ENCODE results near the gene IL17RE. TPM values are rescaled to one million over a fixed set of nuclear protein-coding genes. Genes with fewer than 3 reads are reported as not detected.

IL17RE gene
- total RNA-seq, 1 donor from 2014 or later, result 0.74 TPM

- Mint-ChIP-seq H3K27me3 (ENCODE audit: unreplicated experiment) (peaks cover 3% of the 10 kb centered on the region), H3K4me1 (ENCODE audit: unreplicated experiment) (peaks cover 11% of the 10 kb centered on the region), H3K9me3 (ENCODE audit: unreplicated experiment) (no peaks in the 10 kb centered on the region), H3K27ac (ENCODE audit: unreplicated experiment) (no peak overlapping the region), H3K36me3 (ENCODE audit: low read depth, unreplicated experiment) (no peaks in the 10 kb centered on the region), H3K4me3 (ENCODE audit: unreplicated experiment) (no peak overlapping the region)
- no peak for TF ChIP-seq CTCF (IDR thresholded peaks at IDR 0.05; ENCODE audit: unreplicated experiment)
- no peak for DNase-seq (ENCODE audit: low spot score)
Observed at GRCh38 chr3:9903238-9903624, 583 bp downstream of the IL17RE start.

- Mint-ChIP-seq H3K4me3 (ENCODE audit: unreplicated experiment) (no peak overlapping the region), H3K27ac (ENCODE audit: unreplicated experiment) (no peak overlapping the region), H3K36me3 (ENCODE audit: low read depth, unreplicated experiment) (no peaks in the 10 kb centered on the region), H3K27me3 (ENCODE audit: unreplicated experiment) (peaks cover 2% of the 10 kb centered on the region), H3K9me3 (ENCODE audit: unreplicated experiment) (no peaks in the 10 kb centered on the region), H3K4me1 (ENCODE audit: unreplicated experiment) (peaks cover 11% of the 10 kb centered on the region)
- TF ChIP-seq CTCF (IDR thresholded peaks at IDR 0.05; ENCODE audit: unreplicated experiment), result no peak
- DNase-seq (ENCODE audit: low spot score), result no peak
Observed at GRCh38 chr3:9903904-9904303, 1.3 kb downstream of the IL17RE start.

- peaks cover 5% of the 10 kb centered on the region for H3K27me3 Mint-ChIP-seq (ENCODE audit: unreplicated experiment)
- TF ChIP-seq CTCF (IDR thresholded peaks at IDR 0.05; ENCODE audit: unreplicated experiment), result no peak
- peaks cover 6% of the 10 kb centered on the region for H3K36me3 Mint-ChIP-seq (ENCODE audit: low read depth, unreplicated experiment)
- H3K4me3 Mint-ChIP-seq (ENCODE audit: unreplicated experiment), result no peak overlapping the region
- no peak for DNase-seq (ENCODE audit: low spot score)
- H3K4me1 Mint-ChIP-seq (ENCODE audit: unreplicated experiment), result peaks cover 11% of the 10 kb centered on the region
- no peak overlapping the region for H3K27ac Mint-ChIP-seq (ENCODE audit: unreplicated experiment)
- no peaks in the 10 kb centered on the region for H3K9me3 Mint-ChIP-seq (ENCODE audit: unreplicated experiment)
Observed at GRCh38 chr3:9906480-9906879, 3.8 kb downstream of the IL17RE start.

GRCh38 chr3:9908286-9908685 is 5.6 kb downstream of the IL17RE start:
- no peak for DNase-seq (ENCODE audit: low spot score)
- H3K9me3 Mint-ChIP-seq (ENCODE audit: unreplicated experiment), result no peaks in the 10 kb centered on the region
- H3K4me1 Mint-ChIP-seq (ENCODE audit: unreplicated experiment), result peaks cover 9% of the 10 kb centered on the region

More at GRCh38 chr3:9908286-9908685, 5.6 kb downstream of the IL17RE start:
- peaks cover 5% of the 10 kb centered on the region for H3K27me3 Mint-ChIP-seq (ENCODE audit: unreplicated experiment)
- no peak for TF ChIP-seq CTCF (IDR thresholded peaks at IDR 0.05; ENCODE audit: unreplicated experiment)
- H3K36me3 Mint-ChIP-seq (ENCODE audit: low read depth, unreplicated experiment), result peaks cover 12% of the 10 kb centered on the region
- H3K4me3 Mint-ChIP-seq (ENCODE audit: unreplicated experiment), result no peak overlapping the region
- H3K27ac Mint-ChIP-seq (ENCODE audit: unreplicated experiment), result no peak overlapping the region

All from endothelial cell (in vitro differentiated cells).